PC-3 (cell line): Measurements from ENCODE around the gene ZFHX2. TPM values are rescaled to one million over a fixed set of nuclear protein-coding genes. Genes with fewer than 3 reads are reported as not detected.

Experiments
- ATAC-seq: fragments of 200-7000 bp; cut with Tn5 transposase; 2 replicates; pipeline ENCODE4 v1.9.1; 2020; ENCODE audit warnings: mild to moderate bottlenecking, moderate library complexity
- BruUV-seq: library from RNA; stranded (reverse); fragments of 400-500 nt; replicated peaks from 2 replicates; lab custom pipeline; 2021; lab: Mats Ljungman, UMichigan
- CTCF ChIA-PET: fragments of 300-600 bp; sonication (Branson Sonifier 250); formaldehyde crosslinking; loops from one replicate; lab custom pipeline; 2022; ENCODE audit warnings: antibody characterized with exemption; lab: Charles Lee
- POLR2A ChIA-PET: fragments of 300-600 bp; sonication (Branson Sonifier 250); formaldehyde crosslinking; loops from one replicate; lab custom pipeline; 2022; ENCODE audit warnings: antibody characterized with exemption; ENCODE audit not compliant: unreplicated experiment; lab: Charles Lee
- DNase-seq: peaks from one replicate; pipeline ENCODE4 v3.0.0-alpha.2; 2015
- H2AFZ ChIP-seq: fragments of 300-600 bp; sonication (generic); 2 replicates; pipeline ENCODE4 v1.6.0; 2016; ENCODE audit warnings: antibody characterized with exemption, low read length
- H3F3A ChIP-seq: fragments of 300-600 bp; sonication (generic); one replicate; pipeline ENCODE4 v1.6.0; 2017; ENCODE audit warnings: antibody characterized with exemption, low read length, control low read depth, mild to moderate bottlenecking; ENCODE audit not compliant: unreplicated experiment
- H3K27ac ChIP-seq: fragments of 300-600 bp; sonication (generic); 2 replicates; pipeline ENCODE4 v1.5.1; 2016; ENCODE audit warnings: mild to moderate bottlenecking, low read length
- H3K27me3 ChIP-seq: fragments of 300-600 bp; sonication (generic); 2 replicates; pipeline ENCODE4 v1.6.1; 2016; ENCODE audit warnings: low read length, mixed read lengths
- H3K36me3 ChIP-seq: fragments of 300-600 bp; sonication (generic); 2 replicates; pipeline ENCODE4 v1.6.1; 2016; ENCODE audit warnings: low read depth, mixed run types, low read length, mixed read lengths
- H3K4me1 ChIP-seq: fragments of 300-600 bp; sonication (generic); 2 replicates; pipeline ENCODE4 v1.5.1; 2016; ENCODE audit warnings: low read length; ENCODE audit not compliant: insufficient read depth
- H3K4me2 ChIP-seq: fragments of 300-600 bp; sonication (generic); 2 replicates; pipeline ENCODE4 v1.6.0; 2016; ENCODE audit warnings: low read length
- H3K4me3 ChIP-seq: fragments of 300-600 bp; sonication (generic); 2 replicates; pipeline ENCODE4 v1.5.1; 2016; ENCODE audit warnings: mild to moderate bottlenecking, low read length, mixed read lengths
- H3K79me2 ChIP-seq: fragments of 300-600 bp; sonication (generic); 2 replicates; pipeline ENCODE4 v1.6.1; 2017; ENCODE audit warnings: low read length, mixed read lengths
- H3K9ac ChIP-seq: fragments of 300-600 bp; sonication (generic); 2 replicates; pipeline ENCODE4 v1.6.0; 2016; ENCODE audit warnings: mild to moderate bottlenecking, low read length
- H3K9me2 ChIP-seq: fragments of 300-600 bp; sonication (generic); replicated peaks from 2 replicates; pipeline ENCODE4 v1.6.1; 2016; ENCODE audit warnings: mixed run types, low read length, mixed read lengths
- H3K9me3 ChIP-seq: fragments of 300-600 bp; sonication (generic); 2 replicates; pipeline ENCODE4 v1.6.1; 2016; ENCODE audit warnings: low read length, mixed read lengths
- H4K20me1 ChIP-seq: fragments of 300-600 bp; sonication (generic); 2 replicates; pipeline ENCODE4 v1.6.1; 2016; ENCODE audit warnings: low read length, mixed read lengths
- EZH2 ChIP-seq: fragments of 300-600 bp; sonication (generic); IDR thresholded peaks from one replicate; pipeline ENCODE4 v1.6.1; 2017; ENCODE audit warnings: antibody characterized with exemption, mild to moderate bottlenecking, low read length; ENCODE audit not compliant: unreplicated experiment
- EZH2phosphoT487 ChIP-seq: fragments of 300-600 bp; sonication (generic); IDR thresholded peaks from 2 replicates; pipeline ENCODE4 v1.6.1; 2018; ENCODE audit warnings: mild to moderate bottlenecking, antibody characterized with exemption, low read length, borderline replicate concordance
- intact Hi-C: fragments of 100-400 bp; cut with micrococcal nuclease; formaldehyde crosslinking; loops from 2 replicates; pipeline ENCODE4 v1.9.0; 2023
- total RNA-seq: library from RNA; depleted of rRNA; stranded (reverse); fragments of >200 nt; gene quantifications from 2 replicates; pipeline ENCODE4 v1.2.3, GENCODE V29; 2014
- TF ChIP-seq, protein P1 (sequence below): fragments of 300-600 bp; sonication (generic); conservative IDR thresholded peaks from 2 replicates; pipeline ENCODE4 v1.5.1; 2017; ENCODE audit warnings: antibody characterized with exemption, low read depth, mild to moderate bottlenecking, low read length

ZFHX2 gene
- total RNA-seq, 1 experiment from 2014 or later = 0.55 TPM

DNA sequence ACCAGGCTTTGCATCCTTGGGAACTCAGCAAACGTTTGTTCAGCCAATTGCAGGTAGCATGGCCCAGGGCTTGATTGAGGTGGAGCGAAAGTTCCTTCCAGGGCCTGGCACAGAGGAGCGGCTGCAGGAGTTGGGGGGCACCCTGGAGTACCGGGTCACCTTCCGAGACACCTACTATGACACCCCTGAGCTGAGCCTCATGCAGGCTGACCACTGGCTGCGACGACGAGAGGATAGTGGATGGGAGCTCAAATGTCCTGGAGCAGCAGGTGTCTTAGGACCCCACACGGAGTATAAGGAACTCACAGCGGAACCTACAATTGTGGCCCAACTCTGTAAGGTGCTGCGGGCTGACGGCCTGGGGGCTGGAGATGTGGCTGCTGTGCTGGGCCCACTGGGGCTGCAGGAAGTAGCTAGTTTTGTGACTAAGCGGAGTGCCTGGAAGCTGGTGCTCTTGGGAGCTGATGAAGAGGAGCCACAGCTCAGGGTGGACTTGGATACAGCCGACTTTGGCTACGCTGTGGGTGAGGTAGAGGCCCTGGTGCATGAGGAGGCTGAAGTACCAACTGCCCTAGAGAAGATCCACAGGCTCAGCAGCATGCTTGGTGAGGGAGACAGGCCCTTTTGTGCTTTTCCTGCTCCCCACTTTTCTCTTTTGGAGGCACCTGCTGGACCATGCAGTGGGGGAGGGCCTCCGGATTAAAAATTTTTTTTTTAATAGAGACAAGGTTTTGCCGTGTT is 5.3 kb upstream of the ZFHX2 start:
- TF ChIP-seq EZH2 (no peak), EZH2phosphoT487 (no peak)
- TF ChIP-seq, protein P1, sequence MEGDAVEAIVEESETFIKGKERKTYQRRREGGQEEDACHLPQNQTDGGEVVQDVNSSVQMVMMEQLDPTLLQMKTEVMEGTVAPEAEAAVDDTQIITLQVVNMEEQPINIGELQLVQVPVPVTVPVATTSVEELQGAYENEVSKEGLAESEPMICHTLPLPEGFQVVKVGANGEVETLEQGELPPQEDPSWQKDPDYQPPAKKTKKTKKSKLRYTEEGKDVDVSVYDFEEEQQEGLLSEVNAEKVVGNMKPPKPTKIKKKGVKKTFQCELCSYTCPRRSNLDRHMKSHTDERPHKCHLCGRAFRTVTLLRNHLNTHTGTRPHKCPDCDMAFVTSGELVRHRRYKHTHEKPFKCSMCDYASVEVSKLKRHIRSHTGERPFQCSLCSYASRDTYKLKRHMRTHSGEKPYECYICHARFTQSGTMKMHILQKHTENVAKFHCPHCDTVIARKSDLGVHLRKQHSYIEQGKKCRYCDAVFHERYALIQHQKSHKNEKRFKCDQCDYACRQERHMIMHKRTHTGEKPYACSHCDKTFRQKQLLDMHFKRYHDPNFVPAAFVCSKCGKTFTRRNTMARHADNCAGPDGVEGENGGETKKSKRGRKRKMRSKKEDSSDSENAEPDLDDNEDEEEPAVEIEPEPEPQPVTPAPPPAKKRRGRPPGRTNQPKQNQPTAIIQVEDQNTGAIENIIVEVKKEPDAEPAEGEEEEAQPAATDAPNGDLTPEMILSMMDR = no peak
- Histone ChIP-seq H3K79me2 (peaks cover 26% of the 10 kb centered on the region), H3K27ac (peak overlapping the region; percentile 60), H2AFZ (peak overlapping the region; percentile 85), H3K4me3 (peak overlapping the region; percentile 85), H4K20me1 (no peaks in the 10 kb centered on the region), H3K9ac (peak overlapping the region; percentile 90), H3K27me3 (no peaks in the 10 kb centered on the region), H3F3A (no peaks in the 10 kb centered on the region), H3K4me2 (peak overlapping the region; percentile 92), H3K36me3 (peaks cover 9% of the 10 kb centered on the region; the same call in 1 of the 2 replicates), H3K9me2 (no peaks in the 10 kb centered on the region), H3K4me1 (peaks cover 25% of the 10 kb centered on the region; the same call in 1 of the 2 replicates), H3K9me3 (no peaks in the 10 kb centered on the region)
- DNase-seq (peak; percentile 28), ATAC-seq (peak; percentile 10; the same call in 1 of the 2 replicates)
- intact Hi-C loops = loop anchor here (10.0 kb wide), 1 partner anchor 482 kb away; no protein-coding TSS in a partner anchor
- POLR2A ChIA-PET = no interaction called here
- CTCF ChIA-PET = interaction anchor here (0.6 kb wide), 1 partner anchor 551 kb away, joined by 3 read pairs; no protein-coding TSS in a partner anchor
- BruUV-seq = no TSS peak

DNA sequence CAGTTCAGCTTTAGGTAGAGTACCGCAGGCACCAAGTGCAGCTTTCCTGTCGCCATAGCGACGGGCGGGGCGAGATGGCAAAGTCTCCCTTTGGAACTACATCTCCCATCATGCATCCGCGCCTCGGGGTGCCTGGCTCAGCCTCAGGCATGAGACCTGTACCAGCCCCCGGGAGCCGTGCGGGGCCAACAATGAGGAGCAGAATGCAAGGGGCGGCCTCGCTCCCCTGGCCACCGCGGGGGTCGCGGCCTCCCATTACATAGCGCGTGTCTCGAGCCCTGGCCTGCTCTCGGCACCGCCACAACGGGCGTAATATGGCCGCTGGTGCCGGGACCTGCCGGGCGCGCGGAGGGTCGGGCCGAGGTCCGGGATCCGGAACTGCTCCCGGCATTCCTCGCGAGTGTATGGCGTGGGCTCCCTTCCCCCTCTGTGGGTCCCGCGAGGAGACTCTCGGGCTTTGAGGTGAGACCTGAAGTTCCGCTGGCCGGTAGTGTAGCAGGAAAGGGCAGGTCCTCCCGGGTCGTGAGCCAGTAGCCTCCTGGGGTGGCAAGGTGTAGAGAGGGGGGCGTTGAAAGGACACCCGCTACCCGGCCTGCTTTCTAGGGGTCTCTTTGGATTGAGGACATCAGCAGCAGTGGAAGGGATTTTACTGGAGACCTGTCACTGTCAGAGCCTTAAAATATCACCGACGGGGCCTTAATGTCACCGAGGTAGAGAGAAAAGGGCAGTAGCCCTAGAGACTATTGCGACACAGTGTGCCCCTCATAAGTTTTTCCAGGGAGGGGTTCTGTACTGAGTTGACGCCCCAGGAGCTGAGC is 4.5 kb upstream of the ZFHX2 start, which contains the start of gene THTPA:
THTPA (plus strand) TSS at position 390 of the 818 bp plus-strand sequence. CDS start 487 bp downstream, outside the sequence.
- intact Hi-C loops = loop anchor here (10.0 kb wide), 1 partner anchor 481 kb away; no protein-coding TSS in a partner anchor
- TF ChIP-seq, protein P1 = no peak
- no peak for TF ChIP-seq EZH2phosphoT487
- no peak for TF ChIP-seq EZH2
- ChIA-PET CTCF (no interaction called here), POLR2A (interaction anchor here (0.6 kb wide), 1 partner anchor 254 kb away, joined by 5 read pairs; no protein-coding TSS in a partner anchor)
- H3K9me2 ChIP-seq = no peaks in the 10 kb centered on the region
- no peaks in the 10 kb centered on the region for H4K20me1 ChIP-seq
- no peaks in the 10 kb centered on the region for H3K27me3 ChIP-seq
- peaks cover 27% of the 10 kb centered on the region for H3K79me2 ChIP-seq
- peak within 1 kb of the TSS; percentile 85 for H3K4me3 ChIP-seq
- ATAC-seq (peak; percentile 75), DNase-seq (peak; percentile 90)
- H3K27ac ChIP-seq = peak within 1 kb of the TSS; percentile 60
- H3K9me3 ChIP-seq = no peaks in the 10 kb centered on the region
- peak within 1 kb of the TSS; percentile 90 for H3K9ac ChIP-seq
- H3F3A ChIP-seq = no peaks in the 10 kb centered on the region
- TSS peak; percentile 74 for BruUV-seq
- peak within 1 kb of the TSS; percentile 92 for H3K4me2 ChIP-seq
- H3K4me1 ChIP-seq = peaks cover 19% of the 10 kb centered on the region; the same call in 1 of the 2 replicates
- H3K36me3 ChIP-seq = peaks cover 7% of the 10 kb centered on the region; the same call in 1 of the 2 replicates
- peak within 1 kb of the TSS; percentile 85 for H2AFZ ChIP-seq
